Keratinocyte (primary cell): ENCODE data around the gene POU6F2. TPM values are rescaled to one million over a fixed set of nuclear protein-coding genes. Genes with fewer than 3 reads are reported as not detected.

Experiments
- DNase-seq: peaks from one replicate; pipeline ENCODE4 v3.0.0-alpha.2; 2011; ENCODE audit warnings: low read depth, missing footprints, low spot score
- FAIRE-seq: peaks from 2 replicates; lab custom pipeline; 2011; peaks lifted over from hg19 to GRCh38; lab: Jason Lieb, UNC
- H2AFZ ChIP-seq: 2 replicates; pipeline ENCODE4 v1.6.0; 2012; ENCODE audit warnings: low read length, control low read depth, inconsistent platforms; ENCODE audit not compliant: control insufficient read depth
- H3K27ac ChIP-seq: 2 replicates; pipeline ENCODE4 v1.5.1; 2011; ENCODE audit warnings: low read length; ENCODE audit not compliant: control insufficient read depth, insufficient read depth
- H3K27me3 ChIP-seq: 3 replicates; pipeline ENCODE4 v1.6.0; 2011; ENCODE audit warnings: low read length; ENCODE audit not compliant: control insufficient read depth, insufficient read depth; ENCODE audit errors: extremely low read depth
- H3K36me3 ChIP-seq, 2 experiments: 2 replicates in 1 of 2; 3 replicates in 1 of 2; pipeline ENCODE4 v1.5.1; 2011; ENCODE audit warnings: low read length in 2 of 2, mild to moderate bottlenecking in 1 of 2; ENCODE audit not compliant: control insufficient read depth in 2 of 2, insufficient read depth in 2 of 2; ENCODE audit errors: extremely low read depth in 1 of 2
- H3K4me1 ChIP-seq: 3 replicates; pipeline ENCODE4 v1.5.1; 2011; ENCODE audit warnings: low read length; ENCODE audit not compliant: control insufficient read depth, insufficient read depth; ENCODE audit errors: extremely low read depth
- H3K4me2 ChIP-seq: 3 replicates; pipeline ENCODE4 v1.6.0; 2011; ENCODE audit warnings: low read depth, low read length; ENCODE audit not compliant: control insufficient read depth, insufficient read depth; ENCODE audit errors: extremely low read depth
- H3K4me3 ChIP-seq, 3 experiments: fragments of 200-600 bp in 1 of 3; sonication (generic) in 1 of 3; 2 replicates in 2 of 3; 3 replicates in 1 of 3; pipeline ENCODE4 v1.5.1; 2011 to 2016; ENCODE audit warnings: low read length in 3 of 3, mild to moderate bottlenecking in 3 of 3, control low read depth in 2 of 3, inconsistent platforms in 1 of 3, low read depth in 1 of 3, mixed read lengths in 1 of 3, mixed run types in 1 of 3, moderate library complexity in 1 of 3; ENCODE audit not compliant: control insufficient read depth in 2 of 3, insufficient read depth in 2 of 3; ENCODE audit errors: extremely low read depth in 1 of 3
- H3K79me2 ChIP-seq: 2 replicates; pipeline ENCODE4 v1.6.0; 2012; ENCODE audit warnings: low read length; ENCODE audit not compliant: control insufficient read depth, insufficient read depth
- H3K9ac ChIP-seq: 3 replicates; pipeline ENCODE4 v1.6.0; 2011; ENCODE audit warnings: low read length; ENCODE audit not compliant: control insufficient read depth, insufficient read depth; ENCODE audit errors: extremely low read depth
- H3K9me1 ChIP-seq: 3 replicates; pipeline ENCODE4 v1.6.0; 2011; ENCODE audit warnings: low read length; ENCODE audit not compliant: control insufficient read depth, insufficient read depth; ENCODE audit errors: extremely low read depth
- H3K9me3 ChIP-seq: 2 replicates; pipeline ENCODE4 v1.5.1; 2012; ENCODE audit warnings: low read depth, low read length; ENCODE audit not compliant: control insufficient read depth
- H4K20me1 ChIP-seq: 3 replicates; pipeline ENCODE4 v1.6.0; 2011; ENCODE audit warnings: low read length; ENCODE audit not compliant: control insufficient read depth, insufficient read depth; ENCODE audit errors: extremely low read depth
- CTCF ChIP-seq, 3 experiments: IDR thresholded peaks in 1 of 3; conservative IDR thresholded peaks in 1 of 3; optimal IDR thresholded peaks in 1 of 3; 2 replicates in 2 of 3; 3 replicates in 1 of 3; pipeline versions ENCODE3 to v1.5.1; 2011; ENCODE audit warnings: low read length in 3 of 3, mild to moderate bottlenecking in 3 of 3, moderate library complexity in 2 of 3, control low read depth in 1 of 3, inconsistent platforms in 1 of 3; ENCODE audit not compliant: insufficient read depth in 2 of 3; ENCODE audit errors: extremely low read depth in 1 of 3
- EZH2 ChIP-seq: IDR thresholded peaks from one replicate; pipeline ENCODE4 v1.6.1; 2012; ENCODE audit warnings: inconsistent platforms, mild to moderate bottlenecking, low read length, moderate library complexity
- dilution Hi-C: fragments of 300-500 bp; cut with MboI; formaldehyde crosslinking; loops from one replicate; pipeline ENCODE4 v1.7.0; 2020; ENCODE audit warnings: low sequenced_read_pairs; ENCODE audit not compliant: extremely low pct_ligation_motif_present
- polyA plus RNA-seq, 5 experiments: library from polyadenylated mRNA; depleted of rRNA in 3 of 5; stranded (reverse) in 3 of 5; stranded (forward) in 1 of 5; unstranded in 1 of 5; fragments of >200 nt; gene quantifications; 1 replicate in 1 of 5; 2 replicates in 3 of 5; 3 replicates in 1 of 5; pipeline versions ENCODE4 v1.2.1 to v1.2.3, GENCODE V29; 2011 to 2012; ENCODE audit warnings: missing spikeins in 2 of 5, low read depth in 1 of 5, low replicate concordance in 1 of 5

The POU6F2 gene
- polyA plus RNA-seq, 1 donor (not counting 4 experiments of a cell fraction or from before 2014, with no cell fraction given) = not detected

GRCh38 chr7:39144420-39144819 is 166.7 kb downstream of the POU6F2 start:
- Histone ChIP-seq H4K20me1 (no peaks in the 10 kb centered on the region), H3K4me2 (no peak overlapping the region), H3K4me3 (no peak overlapping the region), H3K4me1 (no peaks in the 10 kb centered on the region), H3K9ac (no peak overlapping the region), H3K36me3 (no peaks in the 10 kb centered on the region), H3K79me2 (no peaks in the 10 kb centered on the region), H3K27me3 (no peaks in the 10 kb centered on the region), H3K9me1 (no peaks in the 10 kb centered on the region), H3K27ac (no peak overlapping the region), H2AFZ (no peak overlapping the region), H3K9me3 (no peaks in the 10 kb centered on the region)
- no peak for TF ChIP-seq CTCF (optimal IDR thresholded peaks at IDR 0.05 in 1 of 3, IDR thresholded peaks at IDR 0.05 in 1 of 3, conservative IDR thresholded peaks at IDR 0.05 in 1 of 3; ENCODE audit: extremely low read depth in 1 of 3, insufficient read depth in 2 of 3, low read length in 3 of 3)
- FAIRE-seq = no peak
- dilution Hi-C loops = no loop called here
- no peak for DNase-seq

- no peak for FAIRE-seq
- H2AFZ ChIP-seq = no peak overlapping the region
- dilution Hi-C loops = no loop called here
Observed at GRCh38 chr7:39145283-39145682, 167.6 kb downstream of the POU6F2 start.

More at GRCh38 chr7:39145283-39145682, 167.6 kb downstream of the POU6F2 start:
- H3K27ac ChIP-seq = no peak overlapping the region
- H3K9me1 ChIP-seq = no peaks in the 10 kb centered on the region
- TF ChIP-seq EZH2 (no peak), CTCF (optimal IDR thresholded peaks at IDR 0.05 in 1 of 3, IDR thresholded peaks at IDR 0.05 in 1 of 3, conservative IDR thresholded peaks at IDR 0.05 in 1 of 3; ENCODE audit: extremely low read depth in 1 of 3, insufficient read depth in 2 of 3, low read length in 3 of 3) (no peak)
- no peak for DNase-seq
- no peaks in the 10 kb centered on the region for H3K4me1 ChIP-seq
- no peak overlapping the region for H3K9ac ChIP-seq
- no peaks in the 10 kb centered on the region for H3K27me3 ChIP-seq
- H3K36me3 ChIP-seq = no peaks in the 10 kb centered on the region
- H3K4me2 ChIP-seq = no peak overlapping the region
- no peaks in the 10 kb centered on the region for H3K9me3 ChIP-seq
- no peak overlapping the region for H3K4me3 ChIP-seq
- H3K79me2 ChIP-seq = no peaks in the 10 kb centered on the region
- no peaks in the 10 kb centered on the region for H4K20me1 ChIP-seq
